Common myeloid progenitor, CD34-positive (primary cell): ENCODE results near the gene RCAN2.
A peak's percentile ranks its signal among the peaks of the same experiment; 100 is the strongest.
"Not testable (repeated sequence)": the region's sequence is repeated elsewhere in the genome, so short reads cannot be mapped to it uniquely, and the experiment has no call there.

Experiments
- CTCF ChIA-PET: fragments of 350-600 bp; sonication (Branson Sonifier 250); formaldehyde crosslinking; loops from one replicate; lab custom pipeline; 2021; ENCODE audit warnings: antibody characterized with exemption; lab: Charles Lee
- POLR2A ChIA-PET: fragments of 350-600 bp; sonication (Branson Sonifier 250); formaldehyde crosslinking; loops from one replicate; lab custom pipeline; 2021; ENCODE audit warnings: antibody characterized with exemption; lab: Charles Lee
- DNase-seq, 3 donors: peaks; one replicate each; pipeline versions ENCODE4 v3.0.0 to v3.0.0-alpha.2; 2013
- H3K27ac ChIP-seq, 2 experiments: 1 replicate in 1 of 2; 2 replicates in 1 of 2; pipeline ENCODE4 v1.7.0; 2013; ENCODE audit warnings: inconsistent platforms in 2 of 2, low read length in 2 of 2, mild to moderate bottlenecking in 2 of 2, low read depth in 1 of 2, moderate library complexity in 1 of 2; ENCODE audit not compliant: severe bottlenecking in 2 of 2, insufficient read depth in 1 of 2, poor library complexity in 1 of 2
- H3K27me3 ChIP-seq, 5 experiments: replicated peaks in 2 of 5; 1 replicate in 3 of 5; 2 replicates in 2 of 5; pipeline versions ENCODE4 v1.6.1 to v1.7.0; 2013; ENCODE audit warnings: low read length in 4 of 5, mild to moderate bottlenecking in 2 of 5, moderate library complexity in 2 of 5, inconsistent platforms in 1 of 5; ENCODE audit not compliant: insufficient read depth in 5 of 5, control insufficient read depth in 4 of 5
- H3K36me3 ChIP-seq, 4 experiments: 1 replicate in 2 of 4; 2 replicates in 2 of 4; pipeline versions ENCODE4 v1.6.1 to v1.7.0; 2013; ENCODE audit warnings: low read length in 3 of 4, control low read depth in 1 of 4, mild to moderate bottlenecking in 1 of 4; ENCODE audit not compliant: control insufficient read depth in 4 of 4, insufficient read depth in 4 of 4
- H3K4me1 ChIP-seq, 4 experiments: 1 replicate in 3 of 4; 2 replicates in 1 of 4; pipeline versions ENCODE4 v1.6.1 to v1.7.1; 2013; ENCODE audit warnings: low read length in 3 of 4, mild to moderate bottlenecking in 3 of 4, control low read depth in 1 of 4, inconsistent platforms in 1 of 4, moderate library complexity in 1 of 4; ENCODE audit not compliant: control insufficient read depth in 4 of 4, insufficient read depth in 4 of 4; ENCODE audit errors: control extremely low read depth in 1 of 4
- H3K4me3 ChIP-seq, 7 experiments: 1 replicate in 4 of 7; 2 replicates in 3 of 7; pipeline versions ENCODE4 v1.5.1 to v1.7.0; 2013; ENCODE audit warnings: mild to moderate bottlenecking in 7 of 7, low read length in 6 of 7, moderate library complexity in 6 of 7, inconsistent platforms in 2 of 7, low read depth in 2 of 7, control low read depth in 1 of 7; ENCODE audit not compliant: insufficient read depth in 4 of 7, control insufficient read depth in 1 of 7; ENCODE audit errors: extremely low read depth in 1 of 7
- H3K9me3 ChIP-seq, 5 experiments: 1 replicate in 4 of 5; 2 replicates in 1 of 5; pipeline versions ENCODE4 v1.6.1 to v1.7.1; 2013; ENCODE audit warnings: low read length in 4 of 5, mild to moderate bottlenecking in 2 of 5, inconsistent platforms in 1 of 5, low read depth in 1 of 5, moderate library complexity in 1 of 5; ENCODE audit not compliant: control insufficient read depth in 4 of 5, insufficient read depth in 2 of 5; ENCODE audit errors: control extremely low read depth in 1 of 5
- WGBS: methylation state at CpG from one replicate; pipeline ENCODE4 v1.1.5; 2013; ENCODE audit not compliant: insufficient coverage; 5-methylcytosine and 5-hydroxymethylcytosine counted together

The RCAN2 gene

DNA sequence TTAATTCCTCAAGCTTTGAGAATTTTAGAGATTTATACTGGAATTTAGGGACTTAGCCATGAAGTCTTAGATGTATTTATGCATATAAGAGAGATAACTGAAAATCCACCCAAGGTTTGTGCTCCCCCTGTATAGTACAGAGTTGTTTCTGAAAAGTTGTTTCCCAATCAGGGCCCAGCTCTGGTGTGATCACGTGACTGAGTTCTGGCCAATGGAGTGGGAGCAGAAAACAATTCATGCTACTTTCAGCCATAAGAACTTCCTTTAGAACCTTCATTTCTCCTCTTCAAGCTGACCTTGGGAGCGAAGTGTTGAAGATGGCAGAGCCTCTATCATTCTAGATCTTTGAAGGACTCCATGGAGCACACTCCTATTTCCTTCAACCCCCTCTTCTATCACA lies 151.0 kb downstream of the RCAN2 start:
- CTCF ChIA-PET, result no interaction called here

DNA sequence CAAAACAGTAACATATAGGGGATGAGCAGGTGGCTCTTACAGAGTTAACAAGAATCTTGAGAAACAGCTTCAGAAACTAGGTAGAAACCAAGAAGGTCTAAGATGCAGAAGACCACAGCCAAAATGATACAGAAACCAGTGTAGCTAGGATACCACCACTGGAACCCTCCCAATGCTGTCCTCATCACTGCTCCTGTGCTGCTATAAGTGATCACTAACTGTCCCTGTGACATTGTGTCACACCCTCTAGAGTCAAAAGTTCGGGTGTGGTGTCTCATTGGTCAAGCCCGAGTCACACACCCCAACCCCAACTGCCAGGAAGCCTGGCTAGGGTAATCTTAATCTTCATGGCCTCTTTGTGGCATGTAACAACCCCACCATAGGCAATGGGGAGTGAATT lies 153.1 kb downstream of the RCAN2 start:
- peak in 1 of 3 donors; percentile 8 for DNase-seq
- H3K4me1 ChIP-seq, result no peaks in the 10 kb centered on the region
- H3K4me3 ChIP-seq, result no peak overlapping the region
- H3K9me3 ChIP-seq, result no peaks in the 10 kb centered on the region
- CTCF ChIA-PET, result no interaction called here
- POLR2A ChIA-PET, result no interaction called here
- H3K27ac ChIP-seq, result no peak overlapping the region
- 100% methylated on average over 1 of the region's 2 CpGs for WGBS
- H3K27me3 ChIP-seq, result no peaks in the 10 kb centered on the region
- no peaks in the 10 kb centered on the region for H3K36me3 ChIP-seq

More for the DNA sequence above, 151.0 kb downstream of the RCAN2 start:
- Histone ChIP-seq H3K36me3 (no peaks in the 10 kb centered on the region), H3K27me3 (no peaks in the 10 kb centered on the region), H3K4me3 (no peak overlapping the region), H3K27ac (no peak overlapping the region), H3K9me3 (no peaks in the 10 kb centered on the region), H3K4me1 (no peaks in the 10 kb centered on the region)
- no peak for DNase-seq
- 90% methylated on average over 1 of the region's 2 CpGs for WGBS
- POLR2A ChIA-PET, result no interaction called here

DNA sequence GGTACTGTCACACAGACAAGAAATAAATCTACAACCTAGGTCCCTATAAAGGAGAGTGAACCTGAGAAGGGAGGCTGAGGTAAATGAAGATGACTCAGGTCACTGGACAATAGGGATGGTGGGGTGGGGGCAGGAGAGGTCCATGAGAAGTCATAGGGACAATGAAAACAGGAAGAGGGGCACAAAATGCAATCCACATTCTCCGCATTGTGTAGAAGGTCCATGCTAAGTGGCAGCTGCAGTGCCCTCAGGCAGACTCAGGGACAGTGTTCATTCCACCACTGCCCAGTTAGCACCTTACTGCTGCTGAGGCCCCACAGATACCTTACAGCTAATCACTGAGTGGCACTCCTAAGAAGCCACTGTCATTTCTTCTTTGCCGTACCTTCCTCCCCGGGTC lies 156.8 kb downstream of the RCAN2 start:
- no peak for DNase-seq
- POLR2A ChIA-PET, result no interaction called here
- WGBS, result 82% methylated on average over 3 of the region's 3 CpGs
- Histone ChIP-seq H3K27me3 (no peaks in the 10 kb centered on the region), H3K36me3 (no peaks in the 10 kb centered on the region), H3K4me3 (no peak overlapping the region), H3K4me1 (no peaks in the 10 kb centered on the region), H3K27ac (no peak overlapping the region), H3K9me3 (no peaks in the 10 kb centered on the region)
- CTCF ChIA-PET, result no interaction called here

DNA sequence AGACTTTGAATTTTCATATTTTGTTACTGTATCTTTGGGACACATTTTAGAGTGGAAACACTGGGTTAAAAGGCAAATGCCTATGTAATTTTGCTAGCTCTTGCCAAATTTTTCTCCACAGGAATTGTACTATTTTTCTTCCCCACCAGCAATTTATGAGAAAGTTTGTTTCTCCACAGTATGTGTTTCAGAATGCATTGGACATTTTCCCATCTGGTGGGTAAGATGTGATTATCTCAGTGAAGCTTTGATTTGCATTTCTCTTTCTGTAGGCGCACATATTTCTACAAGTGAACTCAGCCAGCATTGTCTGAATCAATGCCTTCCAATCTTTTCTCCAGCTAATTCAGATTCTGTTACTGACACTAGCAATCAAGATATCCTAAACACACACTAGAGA lies 157.8 kb downstream of the RCAN2 start:
- Histone ChIP-seq H3K4me1 (no peaks in the 10 kb centered on the region), H3K27me3 (no peaks in the 10 kb centered on the region), H3K27ac (no peak overlapping the region), H3K9me3 (no peaks in the 10 kb centered on the region), H3K36me3 (no peaks in the 10 kb centered on the region), H3K4me3 (no peak overlapping the region)
- POLR2A ChIA-PET, result no interaction called here
- CTCF ChIA-PET, result interaction anchor here (1.0 kb wide), 1 partner anchor 9 kb away, joined by 3 read pairs; no protein-coding TSS in a partner anchor
- 100% methylated on average over 1 of the region's 1 CpG for WGBS
- DNase-seq, result no peak

DNA sequence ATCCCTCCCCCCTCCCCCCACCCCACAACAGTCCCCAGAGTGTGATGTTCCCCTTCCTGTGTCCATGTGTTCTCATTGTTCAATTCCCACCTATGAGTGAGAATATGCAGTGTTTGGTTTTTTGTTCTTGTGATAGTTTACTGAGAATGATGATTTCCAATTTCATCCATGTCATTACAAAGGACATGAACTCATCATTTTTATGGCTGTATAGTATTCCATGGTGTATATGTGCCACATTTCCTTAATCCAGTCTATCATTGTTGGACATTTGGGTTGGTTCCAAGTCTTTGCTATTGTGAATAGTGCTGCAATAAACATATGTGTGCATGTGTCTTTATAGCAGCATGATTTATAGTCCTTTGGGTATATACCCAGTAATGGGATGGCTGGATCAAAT lies 158.8 kb downstream of the RCAN2 start:
- H3K4me1 ChIP-seq, CTCF ChIA-PET, H3K27ac ChIP-seq, H3K36me3 ChIP-seq, H3K9me3 ChIP-seq, H3K27me3 ChIP-seq, POLR2A ChIA-PET, DNase-seq, H3K4me3 ChIP-seq: not testable (repeated sequence)

DNA sequence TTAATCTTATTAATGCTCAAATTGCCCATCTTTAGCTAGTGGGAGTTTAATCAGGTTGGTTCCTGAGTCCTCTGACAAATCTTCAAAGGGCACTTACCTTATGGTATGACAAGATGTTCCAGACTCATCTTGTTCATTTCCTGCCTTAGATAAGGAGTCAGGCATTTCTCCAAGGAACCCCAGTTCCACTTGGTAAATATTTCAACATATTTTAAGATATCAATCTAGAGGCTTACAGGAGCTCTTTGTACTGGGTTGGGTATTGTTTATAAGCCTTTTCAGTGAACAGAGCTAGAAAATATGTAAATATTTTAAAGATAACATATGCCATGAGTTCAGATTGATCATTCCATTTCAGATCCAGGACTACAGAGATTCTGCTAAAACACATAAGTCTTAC lies 159.8 kb downstream of the RCAN2 start:
- DNase-seq, result no peak
- ChIA-PET POLR2A (no interaction called here), CTCF (no interaction called here)
- Histone ChIP-seq H3K4me1 (no peaks in the 10 kb centered on the region), H3K4me3 (no peak overlapping the region), H3K9me3 (no peaks in the 10 kb centered on the region), H3K27me3 (no peaks in the 10 kb centered on the region), H3K27ac (no peak overlapping the region), H3K36me3 (no peaks in the 10 kb centered on the region)

- Histone ChIP-seq H3K9me3 (no peaks in the 10 kb centered on the region), H3K36me3 (no peaks in the 10 kb centered on the region), H3K27me3 (no peaks in the 10 kb centered on the region), H3K4me1 (no peaks in the 10 kb centered on the region), H3K4me3 (no peak overlapping the region), H3K27ac (no peak overlapping the region)
- ChIA-PET CTCF (interaction anchor here (1.5 kb wide), 1 partner anchor 43 kb away, joined by 3 read pairs; no protein-coding TSS in a partner anchor), POLR2A (no interaction called here)
- DNase-seq, result no peak
- 50% methylated on average over 2 of the region's 2 CpGs for WGBS
Measured at GRCh38 chr6:46329568-46329967, 161.7 kb downstream of the RCAN2 start.
